Right ventricle myocardium inferior (tissue), 1 donor: ENCODE measurements around the gene NBEA. TPM values are rescaled to one million over a fixed set of nuclear protein-coding genes. Genes with fewer than 3 reads are reported as not detected.
A peak's percentile ranks its signal among the peaks of the same experiment; 100 is the strongest.

Experiments used
- ATAC-seq: fragments of 200-7000 bp; cut with Tn5 transposase; one replicate; pipeline ENCODE4 v1.9.1; 2020; ENCODE audit warnings: mild to moderate bottlenecking, moderate library complexity
- DNase-seq: peaks from one replicate; pipeline ENCODE4 v3.0.0; 2021; ENCODE audit errors: missing footprints
- intact Hi-C: fragments of 100-400 bp; cut with DNase I; formaldehyde crosslinking; loops from one replicate; pipeline ENCODE4 v1.11.0; 2022
- total RNA-seq: library from RNA; stranded (reverse); fragmentation: NEBNext Ultra II Directional; extraction: Animal tissue kit (Norgen Biotek cat#: 25700); gene quantifications from one replicate; pipeline ENCODE4 v1.2.1, GENCODE V29; 2021
- donor health status: DM: no; HTN: yes; CAD: no; lungs with severe emphysema.

NBEA gene
- total RNA-seq, 1 donor from 2014 or later: 17.2 TPM

GRCh38 chr13:35557475-35557874 is 615.4 kb downstream of the NBEA start:
- intact Hi-C loops: no loop called here
- ATAC-seq (no peak), DNase-seq (no peak)

GRCh38 chr13:35561540-35561939 is 619.5 kb downstream of the NBEA start:
- intact Hi-C loops: no loop called here
- ATAC-seq (no peak), DNase-seq (no peak)

- ATAC-seq (no peak), DNase-seq (no peak)
- intact Hi-C loops: no loop called here
Measured at GRCh38 chr13:35565273-35565672, 623.2 kb downstream of the NBEA start.

- intact Hi-C loops: no loop called here
- no peak for ATAC-seq
- DNase-seq: no peak
Measured at GRCh38 chr13:35566340-35566739, 624.3 kb downstream of the NBEA start.

GRCh38 chr13:35567406-35567980 is 625.4 kb downstream of the NBEA start:
- DNase-seq: no peak
- intact Hi-C loops: no loop called here
- ATAC-seq: no peak

- no peak for DNase-seq
- intact Hi-C loops: no loop called here
Measured at GRCh38 chr13:35573639-35574038, 631.6 kb downstream of the NBEA start.

GRCh38 chr13:35592457-35592856 is 650.4 kb downstream of the NBEA start:
- no peak for ATAC-seq
- intact Hi-C loops: no loop called here
- no peak for DNase-seq

More at GRCh38 chr13:35573639-35574038, 631.6 kb downstream of the NBEA start:
- no peak for ATAC-seq

- ATAC-seq (no peak), DNase-seq (no peak)
- intact Hi-C loops: no loop called here
Measured at GRCh38 chr13:35593651-35594050, 651.6 kb downstream of the NBEA start.

GRCh38 chr13:35594096-35594495 is 652.0 kb downstream of the NBEA start:
- no peak for DNase-seq
- intact Hi-C loops: no loop called here
- ATAC-seq: no peak

- intact Hi-C loops: no loop called here
- DNase-seq (no peak), ATAC-seq (no peak)
Measured at GRCh38 chr13:35595181-35595580, 653.1 kb downstream of the NBEA start.

GRCh38 chr13:35596321-35597030 is 654.4 kb downstream of the NBEA start:
- intact Hi-C loops: no loop called here
- ATAC-seq (no peak), DNase-seq (no peak)

GRCh38 chr13:35597451-35597850 is 655.4 kb downstream of the NBEA start:
- no peak for ATAC-seq
- intact Hi-C loops: no loop called here
- DNase-seq: no peak

GRCh38 chr13:35598233-35598632 is 656.2 kb downstream of the NBEA start:
- DNase-seq (no peak), ATAC-seq (peak; percentile 81)
- intact Hi-C loops: no loop called here

- intact Hi-C loops: no loop called here
- ATAC-seq (peak; percentile 19), DNase-seq (no peak)
Measured at GRCh38 chr13:35598790-35599369, 656.8 kb downstream of the NBEA start.

- DNase-seq (no peak), ATAC-seq (peak; percentile 26)
- intact Hi-C loops: no loop called here
Measured at GRCh38 chr13:35599384-35599783, 657.3 kb downstream of the NBEA start.

- no peak for ATAC-seq
- intact Hi-C loops: no loop called here
Measured at GRCh38 chr13:35600137-35600536, 658.1 kb downstream of the NBEA start.

GRCh38 chr13:35603593-35604285 is 661.7 kb downstream of the NBEA start:
- ATAC-seq: no peak
- DNase-seq: no peak
- intact Hi-C loops: no loop called here

More at GRCh38 chr13:35600137-35600536, 658.1 kb downstream of the NBEA start:
- no peak for DNase-seq

GRCh38 chr13:35614666-35615065 is 672.6 kb downstream of the NBEA start:
- ATAC-seq (no peak), DNase-seq (no peak)
- intact Hi-C loops: no loop called here

- DNase-seq (no peak), ATAC-seq (no peak)
- intact Hi-C loops: no loop called here
Measured at GRCh38 chr13:35617420-35617819, 675.4 kb downstream of the NBEA start.

GRCh38 chr13:35618565-35619083 is 676.6 kb downstream of the NBEA start:
- ATAC-seq (no peak), DNase-seq (no peak)
- intact Hi-C loops: no loop called here
